HG03066 (cell line): Measurements from ENCODE around the gene IL5.
"Not testable (repeated sequence)": the region's sequence is repeated elsewhere in the genome, so short reads cannot be mapped to it uniquely, and the experiment has no call there.

Experiments
- ATAC-seq: cut with Tn5 transposase; IDR thresholded peaks from one replicate; pipeline ENCODE4 v1.9.1; 2021; ENCODE audit warnings: low read depth; ENCODE audit not compliant: unreplicated experiment

IL5 gene

GRCh38 chr5:132543472-132544201, at the start of gene IL5:
Gene IL5 (minus strand): TSS chr5:132543522. CDS start chr5:132543478, 44 bp downstream.
- no peak for ATAC-seq

- no peak for ATAC-seq
Observed at GRCh38 chr5:132592521-132592920, 49.2 kb upstream of the IL5 start.

- no peak for ATAC-seq
Observed at GRCh38 chr5:132591145-132591544, 47.8 kb upstream of the IL5 start.

- ATAC-seq = no peak
Observed at GRCh38 chr5:132589467-132589866, 46.1 kb upstream of the IL5 start.

GRCh38 chr5:132586063-132586462, 42.7 kb upstream of the IL5 start:
- no peak for ATAC-seq

GRCh38 chr5:132584560-132584959, 41.2 kb upstream of the IL5 start:
- ATAC-seq = not testable (repeated sequence)

- no peak for ATAC-seq
Observed at GRCh38 chr5:132576123-132576522, 32.8 kb upstream of the IL5 start.

- no peak for ATAC-seq
Observed at GRCh38 chr5:132566657-132567056, 23.3 kb upstream of the IL5 start.

- ATAC-seq = not testable (repeated sequence)
Observed at GRCh38 chr5:132564555-132564954, 21.2 kb upstream of the IL5 start.

- no peak for ATAC-seq
Observed at GRCh38 chr5:132561601-132562000, 18.3 kb upstream of the IL5 start.

GRCh38 chr5:132559383-132560060, 16.2 kb upstream of the IL5 start:
- no peak for ATAC-seq

- peak; percentile 47 for ATAC-seq
Observed at GRCh38 chr5:132557478-132558172, 14.3 kb upstream of the IL5 start.

GRCh38 chr5:132556763-132557477, 13.6 kb upstream of the IL5 start, which contains the start of gene RAD50:
Gene RAD50 (plus strand): TSS chr5:132556977. CDS start chr5:132557325, 348 bp downstream.
- ATAC-seq = peak; percentile 95

GRCh38 chr5:132556153-132556762, 12.9 kb upstream of the IL5 start:
- ATAC-seq = no peak

GRCh38 chr5:132549576-132549975, 6.3 kb upstream of the IL5 start:
- ATAC-seq = no peak

GRCh38 chr5:132548834-132549233, 5.5 kb upstream of the IL5 start:
- not testable (repeated sequence) for ATAC-seq

- no peak for ATAC-seq
Observed at GRCh38 chr5:132547269-132547668, 3.9 kb upstream of the IL5 start.

- ATAC-seq = no peak
Observed at GRCh38 chr5:132546108-132546507, 2.8 kb upstream of the IL5 start.

- no peak for ATAC-seq
Observed at GRCh38 chr5:132540764-132541163, 2.6 kb downstream of the IL5 start.

GRCh38 chr5:132540149-132540548, 3.2 kb downstream of the IL5 start:
- ATAC-seq = no peak
